GM12878 (cell line): ENCODE results near the gene DCDC1. TPM values are rescaled to one million over a fixed set of nuclear protein-coding genes. Genes with fewer than 3 reads are reported as not detected.

Experiments used
- ATAC-seq: fragments of 200-7000 bp; cut with Tn5 transposase; 3 replicates; pipeline ENCODE4 v1.9.1; 2020; ENCODE audit warnings: mild to moderate bottlenecking, moderate library complexity
- BruUV-seq: library from RNA; stranded (reverse); fragments of 400-500 nt; replicated peaks from 2 replicates; lab custom pipeline; 2021; lab: Mats Ljungman, UMichigan
- CTCF ChIA-PET: fragments of 300-600 bp; sonication (Branson Sonifier 250); formaldehyde crosslinking; extraction: SDS; loops from one replicate; lab custom pipeline; 2021; ENCODE audit warnings: inconsistent platforms; lab: Yijun Ruan, JAX
- POLR2A ChIA-PET: fragments of 350-600 bp; formaldehyde crosslinking; extraction: SDS; loops from one replicate; lab custom pipeline; 2021; ENCODE audit warnings: inconsistent platforms; lab: Charles Lee
- RAD21 ChIA-PET: fragments of 300-600 bp; sonication (Branson Sonifier 250); formaldehyde crosslinking; loops from one replicate; lab custom pipeline; 2023; ENCODE audit warnings: antibody characterized with exemption; ENCODE audit not compliant: unreplicated experiment; lab: Charles Lee
- SMC1A ChIA-PET: fragments of 300-600 bp; sonication (Branson Sonifier 250); formaldehyde crosslinking; loops from one replicate; lab custom pipeline; 2023; ENCODE audit not compliant: unreplicated experiment, uncharacterized antibody; lab: Charles Lee
- DNase-seq: peaks from one replicate; pipeline ENCODE4 v3.0.0-alpha.2; 2011; ENCODE audit warnings: low read depth, low spot score
- FAIRE-seq: peaks from 3 replicates; lab custom pipeline; 2011; peaks lifted over from hg19 to GRCh38; lab: Jason Lieb, UNC
- H2AFZ ChIP-seq: 2 replicates; pipeline ENCODE4 v1.6.0; 2011; ENCODE audit warnings: low read depth, low read length, control low read depth; ENCODE audit not compliant: control insufficient read depth
- H3K27ac ChIP-seq: 2 replicates; pipeline ENCODE4 v1.5.1; 2011; ENCODE audit warnings: control low read depth; ENCODE audit not compliant: control insufficient read depth, insufficient read depth
- H3K27me3 ChIP-seq, 2 experiments: replicated peaks in 1 of 2; 2 replicates each; pipeline versions ENCODE4 v1.6.0 to v1.6.1; 2011; ENCODE audit warnings: low read length in 1 of 2; ENCODE audit not compliant: control insufficient read depth in 2 of 2, insufficient read depth in 2 of 2
- H3K36me3 ChIP-seq, 2 experiments: 2 replicates each; pipeline ENCODE4 v1.5.1; 2011; ENCODE audit warnings: low read length in 1 of 2; ENCODE audit not compliant: control insufficient read depth in 2 of 2, insufficient read depth in 2 of 2
- H3K4me1 ChIP-seq: 2 replicates; pipeline ENCODE4 v1.6.1; 2011; ENCODE audit warnings: mild to moderate bottlenecking, low read length, moderate library complexity, mixed read lengths; ENCODE audit not compliant: control insufficient read depth, insufficient read depth
- H3K4me2 ChIP-seq: 2 replicates; pipeline ENCODE4 v1.6.0; 2011; ENCODE audit warnings: control low read depth; ENCODE audit not compliant: control insufficient read depth, insufficient read depth
- H3K4me3 ChIP-seq: fragments of 200-600 bp; sonication (generic); 2 replicates; pipeline ENCODE4 v1.5.1; 2016
- H3K79me2 ChIP-seq: 2 replicates; pipeline ENCODE4 v1.6.0; 2011; ENCODE audit warnings: low read length; ENCODE audit not compliant: control insufficient read depth, insufficient read depth
- H3K9ac ChIP-seq: 2 replicates; pipeline ENCODE4 v1.8.0; 2011; ENCODE audit warnings: low read length, control low read depth, mixed read lengths; ENCODE audit not compliant: control insufficient read depth, insufficient read depth
- H3K9me3 ChIP-seq: replicated peaks from 3 replicates; pipeline ENCODE4 v1.5.1; 2011; ENCODE audit warnings: mild to moderate bottlenecking, low read length; ENCODE audit not compliant: control insufficient read depth, insufficient read depth
- H4K20me1 ChIP-seq: 2 replicates; pipeline ENCODE4 v1.6.0; 2011; ENCODE audit not compliant: control insufficient read depth, insufficient read depth
- BCL11A ChIP-seq: IDR thresholded peaks from 2 replicates; pipeline ENCODE4 v1.6.1; 2011; ENCODE audit warnings: low read depth, low read length
- FOXK2 ChIP-seq: fragments of 450-650 bp; IDR thresholded peaks from 2 replicates; pipeline ENCODE4 v1.6.1; 2017; ENCODE audit warnings: mild to moderate bottlenecking, moderate library complexity
- HCFC1 ChIP-seq: fragments of 150-350 bp; IDR thresholded peaks from 2 replicates; pipeline ENCODE4 v1.6.1; 2014; ENCODE audit warnings: low read length
- REST ChIP-seq: IDR thresholded peaks from 2 replicates; pipeline ENCODE4 v1.6.1; 2012; ENCODE audit warnings: mild to moderate bottlenecking, low read depth, low read length
- YY1 ChIP-seq: IDR thresholded peaks from 2 replicates; pipeline ENCODE4 v1.6.1; 2011; ENCODE audit warnings: low read depth, mild to moderate bottlenecking, low read length
- ZNF622 ChIP-seq: fragments of 450-650 bp; IDR thresholded peaks from 2 replicates; pipeline ENCODE4 v1.6.1; 2017; ENCODE audit warnings: mild to moderate bottlenecking, inconsistent platforms
- WGBS: methylation state at CpG from one replicate; pipeline ENCODE4 v1.1.6; 2016; ENCODE audit warnings: low lambda C conversion rate; ENCODE audit not compliant: insufficient replicate concordance, insufficient coverage; ENCODE audit errors: missing lambda C conversion rate; 5-methylcytosine and 5-hydroxymethylcytosine counted together
- in situ Hi-C: fragments of 300-500 bp; cut with MboI; formaldehyde crosslinking; loops from 9 replicates; pipeline ENCODE4 v1.14.3; 2018; ENCODE audit warnings: mixed read lengths
- intact Hi-C: fragments of 100-400 bp; cut with micrococcal nuclease; formaldehyde crosslinking; loops from one replicate; pipeline ENCODE4 v1.14.2; 2022; ENCODE audit not compliant: unreplicated experiment
- polyA plus RNA-seq, 11 experiments: library from polyadenylated mRNA; depleted of rRNA in 4 of 11; unstranded in 6 of 11; stranded (reverse) in 5 of 11; fragments of >200 nt; fragmentation: Nextera tagmentation in 4 of 11; fragmentation: Illumina TruSeq in 1 of 11; extraction: Ambion mirVana in 4 of 11; extraction: Trizol in 1 of 11; gene quantifications; 1 replicate in 1 of 11; 2 replicates in 10 of 11; pipeline versions ENCODE4 v1.2.1 to v1.2.3, GENCODE V29; 2011 to 2016; ENCODE audit warnings: inconsistent platforms in 2 of 11, missing spikeins in 2 of 11, low read depth in 1 of 11
- total RNA-seq, 4 experiments: library from RNA; depleted of rRNA in 3 of 4; stranded (reverse); fragments of >200 nt in 3 of 4; fragmentation: Illumina TruSeq in 1 of 4; extraction: Trizol in 1 of 4; gene quantifications; 2 replicates each; pipeline versions ENCODE4 v1.2.1 to v1.2.3, GENCODE V29; 2013 to 2021

The DCDC1 gene
- total and polyA plus RNA-seq, 10 of the 15 experiments (the other 5 are each of a cell fraction or from before 2014, with no cell fraction given): not detected

GRCh38 chr11:30908857-30909256 lies 460.7 kb downstream of the DCDC1 start (continued):
- TF ChIP-seq REST (no peak), BCL11A (no peak)

- no peak overlapping the region for H2AFZ ChIP-seq
- no peak for DNase-seq
- no peaks in the 10 kb centered on the region for H3K9me3 ChIP-seq
- TF ChIP-seq YY1 (no peak), ZNF622 (no peak), HCFC1 (no peak), FOXK2 (no peak)
- ChIA-PET SMC1A (interaction anchor here (1.0 kb wide), 1 partner anchor 765 kb away, joined by 3 read pairs; no protein-coding TSS in a partner anchor), POLR2A (no interaction called here), CTCF (interaction anchor here (1.2 kb wide), 1 partner anchor 780 kb away, joined by 5 read pairs; no protein-coding TSS in a partner anchor), RAD21 (no interaction called here)
- ATAC-seq: no peak
- 19% methylated on average over 2 of the region's 2 CpGs for WGBS
- H3K27me3 ChIP-seq: no peaks in the 10 kb centered on the region
- H3K4me1 ChIP-seq: no peaks in the 10 kb centered on the region
- no peaks in the 10 kb centered on the region for H3K79me2 ChIP-seq
- no peak overlapping the region for H3K4me2 ChIP-seq
- in situ Hi-C loops (loop anchor here (25.0 kb wide), 1 partner anchor 1471 kb away; no protein-coding TSS in a partner anchor), intact Hi-C loops (no loop called here)
- FAIRE-seq: no peak
- no peak overlapping the region for H3K27ac ChIP-seq
- BruUV-seq: no TSS peak
- no peak overlapping the region for H3K9ac ChIP-seq
- no peak overlapping the region for H3K4me3 ChIP-seq
- H3K36me3 ChIP-seq: no peaks in the 10 kb centered on the region
- H4K20me1 ChIP-seq: no peaks in the 10 kb centered on the region
Observed at GRCh38 chr11:30908272-30908671, 461.3 kb downstream of the DCDC1 start.
